Stomach (tissue), 9 donors: Measurements from ENCODE around the gene PCK2. TPM values are rescaled to one million over a fixed set of nuclear protein-coding genes. Genes with fewer than 3 reads are reported as not detected.

ENCODE experiments used
- DNase-seq, 2 donors: peaks; one replicate each; pipeline versions ENCODE4 v3.0.0 to v3.0.0-alpha.2; 2013 to 2019
- H3K27ac ChIP-seq, 5 donors: fragments of 200-600 bp in 4 of 5; sonication (generic) in 4 of 5; one replicate each; pipeline ENCODE4 v1.5.1; 2013 to 2019; ENCODE audit warnings: mild to moderate bottlenecking in 1 of 5, moderate library complexity in 1 of 5
- H3K27me3 ChIP-seq, 3 donors: fragments of 200-600 bp; sonication (generic); one replicate each; pipeline ENCODE4 v1.5.1; 2017 to 2019; ENCODE audit warnings: mixed run types in 1 of 3
- H3K36me3 ChIP-seq, 4 donors: fragments of 200-600 bp; sonication (generic); 1 replicate in 3 of 4; 2 replicates in 1 of 4; pipeline ENCODE4 v1.5.1; 2016 to 2019
- H3K4me1 ChIP-seq, 4 donors: fragments of 200-600 bp; sonication (generic); one replicate each; pipeline ENCODE4 v1.5.1; 2016 to 2019
- H3K4me3 ChIP-seq, 4 donors: fragments of 200-600 bp; sonication (generic) in 3 of 4; one replicate each; pipeline ENCODE4 v1.5.1; 2016 to 2019; ENCODE audit warnings: mild to moderate bottlenecking in 1 of 4
- H3K9me3 ChIP-seq, 4 donors: fragments of 200-600 bp; sonication (generic); one replicate each; pipeline ENCODE4 v1.5.1; 2016 to 2019
- CTCF ChIP-seq, 7 experiments: fragments of 450-650 bp in 4 of 7; fragments of 200-600 bp in 3 of 7; sonication (generic) in 3 of 7; IDR thresholded peaks; one replicate each; pipeline ENCODE4 v1.5.1; 2016 to 2019; ENCODE audit warnings: antibody characterized with exemption in 7 of 7, control low read depth in 2 of 7, mild to moderate bottlenecking in 1 of 7
- EP300 ChIP-seq: sonication (generic); formaldehyde crosslinking; IDR thresholded peaks from one replicate; pipeline ENCODE4 v1.6.1; 2017; ENCODE audit warnings: antibody characterized with exemption
- POLR2A ChIP-seq, 4 donors: fragments of 450-650 bp; IDR thresholded peaks; one replicate each; pipeline ENCODE4 v1.6.1; 2016; ENCODE audit warnings: antibody characterized with exemption in 4 of 4, control low read depth in 2 of 4, mild to moderate bottlenecking in 1 of 4, moderate library complexity in 1 of 4
- POLR2AphosphoS5 ChIP-seq, 3 donors: sonication (generic); formaldehyde crosslinking; IDR thresholded peaks; one replicate each; pipeline ENCODE4 v1.6.1; 2016; ENCODE audit warnings: antibody characterized with exemption in 3 of 3
- WGBS, 5 donors: extraction: QIAGEN DNeasy Blood & Tissue Kit in 3 of 5; methylation state at CpG; one replicate each; pipeline versions ENCODE4 v1.1.5 to v1.1.7; 2013 to 2018; 5-methylcytosine and 5-hydroxymethylcytosine counted together
- intact Hi-C: fragments of 100-400 bp; cut with DNase I; formaldehyde crosslinking; loops from one replicate; pipeline ENCODE4 v1.15.1; 2023; ENCODE audit warnings: low total_unique reads
- polyA plus RNA-seq, 3 donors: library from polyadenylated mRNA; stranded (reverse); fragments of 200-250 nt; gene quantifications; one replicate each; pipeline ENCODE4 v1.2.3, GENCODE V29; 2013
- total RNA-seq, 5 donors: library from RNA; depleted of rRNA; stranded (reverse); fragments of >200 nt; gene quantifications; one replicate each; pipeline versions ENCODE4 v1.1.0 to v1.2.3, GENCODE V29; 2014 to 2016
- donor health status: healthy with polysubstance abuse.
- donor health status: Bipolar disorder and iron deficiency.
- donor health status: healthy.

Gene PCK2
- total and polyA plus RNA-seq, 8 donors: 2.3 to 168 (median 14.6) TPM

- no peak for DNase-seq
- H3K27me3 ChIP-seq: no peaks in the 10 kb centered on the region
- H3K4me1 ChIP-seq: peaks cover 0 to 2% (median under 1%) of the 10 kb centered on the region in 4 donors
- no peak overlapping the region for H3K27ac ChIP-seq
- intact Hi-C loops: no loop called here
- H3K4me3 ChIP-seq: no peak overlapping the region
- TF ChIP-seq CTCF (IDR thresholded peaks at IDR 0.05) (no peak), POLR2A (IDR thresholded peaks at IDR 0.05) (no peak), EP300 (no peak), POLR2AphosphoS5 (IDR thresholded peaks at IDR 0.05) (no peak)
- H3K36me3 ChIP-seq: peaks cover 65 to 78% (median 75%) of the 10 kb centered on the region in 4 donors
- H3K9me3 ChIP-seq: no peaks in the 10 kb centered on the region
- 92 to 100% (median 96%) methylated on average over 4 of the region's 4 CpGs for WGBS, 5 donors
These were observed 28.3 kb downstream of the PCK2 start for GRCh38 chr14:24122416-24122815.

DNA sequence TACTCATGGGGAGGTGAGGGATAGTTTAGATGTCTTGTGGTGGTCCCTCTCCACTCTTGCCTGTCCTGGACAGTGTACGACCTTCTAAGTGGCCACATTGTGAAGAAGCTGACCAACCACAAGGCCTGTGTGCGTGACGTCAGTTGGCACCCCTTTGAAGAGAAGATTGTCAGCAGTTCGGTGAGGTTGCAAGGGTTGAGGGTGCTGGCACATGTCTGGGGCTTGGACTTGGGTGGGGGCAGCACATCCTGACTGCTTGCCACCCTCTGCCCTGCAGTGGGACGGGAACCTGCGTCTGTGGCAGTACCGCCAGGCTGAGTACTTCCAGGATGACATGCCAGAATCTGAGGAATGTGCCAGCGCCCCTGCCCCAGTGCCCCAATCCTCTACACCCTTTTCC lies 28.8 kb downstream of the PCK2 start:
- Histone ChIP-seq H3K27me3 (no peaks in the 10 kb centered on the region), H3K9me3 (no peaks in the 10 kb centered on the region), H3K36me3 (peaks cover 65 to 73% (median 70%) of the 10 kb centered on the region in 4 donors), H3K4me1 (no peaks in the 10 kb centered on the region), H3K27ac (no peak overlapping the region), H3K4me3 (no peak overlapping the region)
- intact Hi-C loops: no loop called here
- TF ChIP-seq CTCF (IDR thresholded peaks at IDR 0.05): no peak
- TF ChIP-seq POLR2AphosphoS5 (IDR thresholded peaks at IDR 0.05): no peak
- no peak for TF ChIP-seq EP300
- TF ChIP-seq POLR2A (IDR thresholded peaks at IDR 0.05): no peak
- 77 to 95% (median 94%) methylated on average over 8 of the region's 8 CpGs for WGBS, 5 donors
- no peak for DNase-seq

DNA sequence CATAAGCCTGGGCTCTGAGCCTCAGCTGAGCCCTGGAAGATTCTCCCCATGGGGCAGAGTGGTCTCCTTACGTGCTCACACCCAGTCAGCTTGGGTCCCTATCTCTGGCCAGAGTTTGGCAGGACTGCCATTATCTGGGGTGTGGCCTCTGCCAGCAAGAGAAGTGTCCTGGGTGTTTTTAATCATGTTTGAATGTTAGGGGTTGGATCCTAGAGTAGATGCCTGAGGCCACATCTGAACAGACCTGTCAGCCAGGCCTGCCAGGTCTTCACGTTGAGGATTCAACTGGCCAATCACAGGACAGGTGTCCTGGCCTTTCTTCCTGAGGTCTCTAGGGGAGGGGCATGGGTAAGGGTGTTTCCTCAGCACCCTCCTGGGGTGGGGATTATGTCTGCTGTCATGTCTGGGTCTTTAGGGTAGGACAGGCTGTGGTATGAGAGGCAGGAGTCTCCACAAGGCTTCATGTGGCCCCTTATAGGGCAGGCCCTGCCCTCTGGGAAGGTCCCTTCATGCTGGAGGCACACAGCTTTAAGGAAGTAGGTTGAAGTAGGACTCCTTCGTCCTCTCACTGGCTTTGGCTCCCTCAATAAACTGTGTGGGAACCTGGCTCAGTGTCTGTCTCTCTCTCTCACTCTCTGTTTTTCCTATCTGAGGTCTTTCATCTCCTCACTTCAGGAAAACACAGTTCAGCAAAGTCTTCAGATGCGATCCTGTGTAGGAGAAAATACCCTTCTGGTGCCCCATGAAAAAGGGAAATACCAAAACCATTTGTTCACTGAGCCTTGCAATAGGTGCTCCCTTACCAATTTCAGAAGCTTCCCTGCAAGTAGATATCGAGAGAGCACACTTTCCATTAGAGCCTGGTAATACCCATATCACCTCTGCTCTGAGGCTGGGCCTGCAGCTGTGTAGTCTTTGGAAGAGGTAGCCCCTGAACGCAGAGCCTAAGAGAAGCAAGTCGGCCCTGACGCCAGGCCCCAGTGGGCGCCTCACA lies 29.6 kb downstream of the PCK2 start:
- Histone ChIP-seq H3K4me1 (no peaks in the 10 kb centered on the region), H3K9me3 (no peaks in the 10 kb centered on the region), H3K27me3 (no peaks in the 10 kb centered on the region), H3K4me3 (no peak overlapping the region), H3K36me3 (peaks cover 57 to 65% (median 62%) of the 10 kb centered on the region in 4 donors), H3K27ac (no peak overlapping the region)
- no peak for DNase-seq
- no peak for TF ChIP-seq CTCF (IDR thresholded peaks at IDR 0.05)
- TF ChIP-seq EP300: no peak
- TF ChIP-seq POLR2A (IDR thresholded peaks at IDR 0.05): no peak
- no peak for TF ChIP-seq POLR2AphosphoS5 (IDR thresholded peaks at IDR 0.05)
- WGBS, 5 donors: 85 to 88% (median 86%) methylated on average over 9 of the region's 9 CpGs
- intact Hi-C loops: no loop called here

DNA sequence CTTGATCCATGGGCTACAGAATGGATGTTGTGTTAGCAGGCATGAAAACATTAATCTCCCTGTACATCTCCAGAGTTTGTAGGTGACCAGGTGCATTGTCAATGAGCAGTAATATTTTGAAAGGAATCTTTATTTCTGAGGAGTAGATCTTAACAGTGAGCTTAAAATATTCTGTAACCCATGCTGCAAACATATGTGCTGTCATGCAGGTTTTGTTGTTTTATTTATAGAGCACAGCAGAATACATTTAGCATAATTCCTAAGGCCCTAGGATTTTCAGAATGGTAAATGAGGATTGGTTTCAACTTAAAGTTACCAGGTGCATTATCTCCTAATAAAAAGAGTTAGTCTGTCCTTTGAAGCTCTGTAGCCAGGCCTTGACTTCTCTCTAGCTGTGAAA lies 32.8 kb downstream of the PCK2 start:
- TF ChIP-seq CTCF (IDR thresholded peaks at IDR 0.05): no peak
- no peak for TF ChIP-seq EP300
- TF ChIP-seq POLR2A (IDR thresholded peaks at IDR 0.05): no peak
- no peak for TF ChIP-seq POLR2AphosphoS5 (IDR thresholded peaks at IDR 0.05)
- peaks cover 0 to 15% (median 12%) of the 10 kb centered on the region in 4 donors for H3K4me1 ChIP-seq
- no peaks in the 10 kb centered on the region for H3K27me3 ChIP-seq
- no peak for DNase-seq
- no peaks in the 10 kb centered on the region for H3K9me3 ChIP-seq
- H3K27ac ChIP-seq: no peak overlapping the region
- intact Hi-C loops: no loop called here
- H3K4me3 ChIP-seq: no peak overlapping the region
- H3K36me3 ChIP-seq: peaks cover 26 to 32% (median 29%) of the 10 kb centered on the region in 4 donors
